ENCODE measurements around the gene CHD6.
"Not testable (repeated sequence)": the region's sequence is repeated elsewhere in the genome, so short reads cannot be mapped to it uniquely, and the experiment has no call there.

The CHD6 gene

GRCh38 chr20:41538810-41539596 is 79.2 kb downstream of the CHD6 start:
- H3K27me3 ChIP-seq (ENCODE audit: insufficient read depth, low read length): no peaks in the 10 kb centered on the region
- peaks cover 17% of the 10 kb centered on the region for H3K9me3 ChIP-seq (ENCODE audit: insufficient read depth, low read depth, low read length)
- H3K36me3 ChIP-seq (ENCODE audit: insufficient read depth, low read length): peaks cover 29% of the 10 kb centered on the region
- no peaks in the 10 kb centered on the region for H3K4me1 ChIP-seq (ENCODE audit: insufficient read depth, low read length)
- WGBS: 94% methylated on average over 8 of the region's 8 CpGs
- no peak overlapping the region for H3K27ac ChIP-seq (ENCODE audit: low read depth, low read length)
- no peak overlapping the region for H3K4me3 ChIP-seq (ENCODE audit: low read length)
- H3K9ac ChIP-seq (ENCODE audit: low read depth, low read length): no peak overlapping the region

GRCh38 chr20:41537865-41538264 is 80.3 kb downstream of the CHD6 start:
- Histone ChIP-seq H3K4me3 (ENCODE audit: low read length) (no peak overlapping the region), H3K27me3 (ENCODE audit: insufficient read depth, low read length) (no peaks in the 10 kb centered on the region), H3K9ac (ENCODE audit: low read depth, low read length) (no peak overlapping the region), H3K36me3 (ENCODE audit: insufficient read depth, low read length) (peaks cover 38% of the 10 kb centered on the region), H3K27ac (ENCODE audit: low read depth, low read length) (no peak overlapping the region), H3K9me3 (ENCODE audit: insufficient read depth, low read depth, low read length) (peaks cover 17% of the 10 kb centered on the region), H3K4me1 (ENCODE audit: insufficient read depth, low read length) (no peaks in the 10 kb centered on the region)
- 97% methylated on average over 4 of the region's 4 CpGs for WGBS

- not testable (repeated sequence) for H3K27me3 ChIP-seq (ENCODE audit: insufficient read depth, low read length); H3K9ac ChIP-seq (ENCODE audit: low read depth, low read length); H3K4me1 ChIP-seq (ENCODE audit: insufficient read depth, low read length); H3K27ac ChIP-seq (ENCODE audit: low read depth, low read length); H3K4me3 ChIP-seq (ENCODE audit: low read length)
- peaks cover 61% of the 10 kb centered on the region for H3K36me3 ChIP-seq (ENCODE audit: insufficient read depth, low read length)
- 93% methylated on average over 1 of the region's 1 CpG for WGBS
- peaks cover 17% of the 10 kb centered on the region for H3K9me3 ChIP-seq (ENCODE audit: insufficient read depth, low read depth, low read length)
These were observed 82.6 kb downstream of the CHD6 start for GRCh38 chr20:41535551-41535950.

- Histone ChIP-seq H3K9ac (ENCODE audit: low read depth, low read length) (no peak overlapping the region), H3K27me3 (ENCODE audit: insufficient read depth, low read length) (no peaks in the 10 kb centered on the region), H3K9me3 (ENCODE audit: insufficient read depth, low read depth, low read length) (peaks cover 17% of the 10 kb centered on the region), H3K4me3 (ENCODE audit: low read length) (no peak overlapping the region), H3K27ac (ENCODE audit: low read depth, low read length) (no peak overlapping the region), H3K4me1 (ENCODE audit: insufficient read depth, low read length) (no peaks in the 10 kb centered on the region), H3K36me3 (ENCODE audit: insufficient read depth, low read length) (peaks cover 56% of the 10 kb centered on the region)
- WGBS: 86% methylated on average over 2 of the region's 2 CpGs
These were observed 83.3 kb downstream of the CHD6 start for GRCh38 chr20:41534842-41535241.

- Histone ChIP-seq H3K4me3 (ENCODE audit: low read length) (no peak overlapping the region), H3K9ac (ENCODE audit: low read depth, low read length) (no peak overlapping the region), H3K4me1 (ENCODE audit: insufficient read depth, low read length) (no peaks in the 10 kb centered on the region), H3K9me3 (ENCODE audit: insufficient read depth, low read depth, low read length) (peaks cover 17% of the 10 kb centered on the region), H3K27me3 (ENCODE audit: insufficient read depth, low read length) (no peaks in the 10 kb centered on the region), H3K36me3 (ENCODE audit: insufficient read depth, low read length) (peaks cover 54% of the 10 kb centered on the region), H3K27ac (ENCODE audit: low read depth, low read length) (no peak overlapping the region)
These were observed 84.0 kb downstream of the CHD6 start for GRCh38 chr20:41534170-41534569.

- Histone ChIP-seq H3K36me3 (ENCODE audit: insufficient read depth, low read length) (peaks cover 49% of the 10 kb centered on the region), H3K9me3 (ENCODE audit: insufficient read depth, low read depth, low read length) (peaks cover 13% of the 10 kb centered on the region), H3K9ac (ENCODE audit: low read depth, low read length) (no peak overlapping the region), H3K27ac (ENCODE audit: low read depth, low read length) (no peak overlapping the region), H3K4me3 (ENCODE audit: low read length) (no peak overlapping the region), H3K27me3 (ENCODE audit: insufficient read depth, low read length) (no peaks in the 10 kb centered on the region), H3K4me1 (ENCODE audit: insufficient read depth, low read length) (no peaks in the 10 kb centered on the region)
- WGBS: 89% methylated on average over 2 of the region's 2 CpGs
These were observed 84.5 kb downstream of the CHD6 start for GRCh38 chr20:41533537-41534136.

- Histone ChIP-seq H3K36me3 (ENCODE audit: insufficient read depth, low read length) (peaks cover 47% of the 10 kb centered on the region), H3K4me1 (ENCODE audit: insufficient read depth, low read length) (no peaks in the 10 kb centered on the region), H3K27me3 (ENCODE audit: insufficient read depth, low read length) (no peaks in the 10 kb centered on the region), H3K4me3 (ENCODE audit: low read length) (no peak overlapping the region), H3K9me3 (ENCODE audit: insufficient read depth, low read depth, low read length) (peaks cover 7% of the 10 kb centered on the region), H3K27ac (ENCODE audit: low read depth, low read length) (no peak overlapping the region), H3K9ac (ENCODE audit: low read depth, low read length) (no peak overlapping the region)
- WGBS: 94% methylated on average over 11 of the region's 11 CpGs
These were observed 85.2 kb downstream of the CHD6 start for GRCh38 chr20:41532935-41533334.

GRCh38 chr20:41531518-41532275 is 86.5 kb downstream of the CHD6 start:
- Histone ChIP-seq H3K4me1 (ENCODE audit: insufficient read depth, low read length) (no peaks in the 10 kb centered on the region), H3K9ac (ENCODE audit: low read depth, low read length) (no peak overlapping the region), H3K4me3 (ENCODE audit: low read length) (no peak overlapping the region), H3K36me3 (ENCODE audit: insufficient read depth, low read length) (peaks cover 40% of the 10 kb centered on the region), H3K9me3 (ENCODE audit: insufficient read depth, low read depth, low read length) (no peaks in the 10 kb centered on the region), H3K27ac (ENCODE audit: low read depth, low read length) (no peak overlapping the region), H3K27me3 (ENCODE audit: insufficient read depth, low read length) (no peaks in the 10 kb centered on the region)
- 100% methylated on average over 3 of the region's 3 CpGs for WGBS

- Histone ChIP-seq H3K4me3 (ENCODE audit: low read length) (no peak overlapping the region), H3K27me3 (ENCODE audit: insufficient read depth, low read length) (no peaks in the 10 kb centered on the region), H3K4me1 (ENCODE audit: insufficient read depth, low read length) (no peaks in the 10 kb centered on the region), H3K36me3 (ENCODE audit: insufficient read depth, low read length) (peaks cover 40% of the 10 kb centered on the region), H3K9ac (ENCODE audit: low read depth, low read length) (no peak overlapping the region), H3K27ac (ENCODE audit: low read depth, low read length) (no peak overlapping the region), H3K9me3 (ENCODE audit: insufficient read depth, low read depth, low read length) (no peaks in the 10 kb centered on the region)
- WGBS: 98% methylated on average over 1 of the region's 1 CpG
These were observed 87.3 kb downstream of the CHD6 start for GRCh38 chr20:41530923-41531322.

- 97% methylated on average over 3 of the region's 3 CpGs for WGBS
- Histone ChIP-seq H3K36me3 (ENCODE audit: insufficient read depth, low read length) (peaks cover 27% of the 10 kb centered on the region), H3K27ac (ENCODE audit: low read depth, low read length) (no peak overlapping the region)
These were observed 91.8 kb downstream of the CHD6 start for GRCh38 chr20:41526327-41526726.

GRCh38 chr20:41524980-41525613 is 93.1 kb downstream of the CHD6 start:
- WGBS: 92% methylated on average over 6 of the region's 6 CpGs
- Histone ChIP-seq H3K9me3 (ENCODE audit: insufficient read depth, low read depth, low read length) (no peaks in the 10 kb centered on the region), H3K36me3 (ENCODE audit: insufficient read depth, low read length) (peaks cover 25% of the 10 kb centered on the region; the same call in 1 of the 2 replicates)

More at GRCh38 chr20:41526327-41526726, 91.8 kb downstream of the CHD6 start:
- Histone ChIP-seq H3K9me3 (ENCODE audit: insufficient read depth, low read depth, low read length) (no peaks in the 10 kb centered on the region), H3K4me3 (ENCODE audit: low read length) (no peak overlapping the region), H3K27me3 (ENCODE audit: insufficient read depth, low read length) (no peaks in the 10 kb centered on the region), H3K4me1 (ENCODE audit: insufficient read depth, low read length) (peaks cover 3% of the 10 kb centered on the region; the same call in 1 of the 2 replicates), H3K9ac (ENCODE audit: low read depth, low read length) (no peak overlapping the region)

More at GRCh38 chr20:41524980-41525613, 93.1 kb downstream of the CHD6 start:
- Histone ChIP-seq H3K27me3 (ENCODE audit: insufficient read depth, low read length) (no peaks in the 10 kb centered on the region), H3K4me1 (ENCODE audit: insufficient read depth, low read length) (peaks cover 3% of the 10 kb centered on the region; the same call in 1 of the 2 replicates), H3K9ac (ENCODE audit: low read depth, low read length) (no peak overlapping the region), H3K27ac (ENCODE audit: low read depth, low read length) (no peak overlapping the region), H3K4me3 (ENCODE audit: low read length) (no peak overlapping the region)
